Hematopoietic multipotent progenitor cell treated with erythropoietin and hydrocortisone succinate and interleukin-3 and kit ligand, for 15 days (in vitro differentiated cells): ENCODE results near the gene KRT35.

Experiments used
- DNase-seq: peaks from one replicate; pipeline ENCODE4 v3.0.0-alpha.2; 2015; ENCODE audit warnings: low spot score

Gene KRT35

DNA sequence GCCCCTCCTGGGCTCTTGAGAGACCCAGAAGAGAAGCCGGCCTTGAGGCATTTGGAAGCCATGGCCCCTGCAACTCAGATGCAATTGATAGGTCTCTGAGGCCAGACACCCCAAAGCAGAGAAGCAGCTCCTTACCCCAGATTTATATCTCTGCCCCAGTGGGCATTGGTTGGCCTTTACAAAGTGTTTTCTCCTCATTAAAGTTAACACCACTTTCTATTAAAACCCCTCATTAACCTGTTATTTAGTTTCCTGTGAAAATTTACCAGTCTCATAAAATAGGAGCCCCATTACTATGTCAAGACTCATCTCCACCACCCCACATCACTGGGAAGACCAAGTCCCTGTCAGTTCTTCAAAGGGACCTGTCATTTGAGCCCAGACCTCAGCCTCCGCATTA, at the start of gene KRT35:
Gene KRT35 (minus strand): TSS at position 116 of the 400 bp plus-strand sequence. CDS start 54 bp downstream, at position 62.
- no peak for DNase-seq

DNA sequence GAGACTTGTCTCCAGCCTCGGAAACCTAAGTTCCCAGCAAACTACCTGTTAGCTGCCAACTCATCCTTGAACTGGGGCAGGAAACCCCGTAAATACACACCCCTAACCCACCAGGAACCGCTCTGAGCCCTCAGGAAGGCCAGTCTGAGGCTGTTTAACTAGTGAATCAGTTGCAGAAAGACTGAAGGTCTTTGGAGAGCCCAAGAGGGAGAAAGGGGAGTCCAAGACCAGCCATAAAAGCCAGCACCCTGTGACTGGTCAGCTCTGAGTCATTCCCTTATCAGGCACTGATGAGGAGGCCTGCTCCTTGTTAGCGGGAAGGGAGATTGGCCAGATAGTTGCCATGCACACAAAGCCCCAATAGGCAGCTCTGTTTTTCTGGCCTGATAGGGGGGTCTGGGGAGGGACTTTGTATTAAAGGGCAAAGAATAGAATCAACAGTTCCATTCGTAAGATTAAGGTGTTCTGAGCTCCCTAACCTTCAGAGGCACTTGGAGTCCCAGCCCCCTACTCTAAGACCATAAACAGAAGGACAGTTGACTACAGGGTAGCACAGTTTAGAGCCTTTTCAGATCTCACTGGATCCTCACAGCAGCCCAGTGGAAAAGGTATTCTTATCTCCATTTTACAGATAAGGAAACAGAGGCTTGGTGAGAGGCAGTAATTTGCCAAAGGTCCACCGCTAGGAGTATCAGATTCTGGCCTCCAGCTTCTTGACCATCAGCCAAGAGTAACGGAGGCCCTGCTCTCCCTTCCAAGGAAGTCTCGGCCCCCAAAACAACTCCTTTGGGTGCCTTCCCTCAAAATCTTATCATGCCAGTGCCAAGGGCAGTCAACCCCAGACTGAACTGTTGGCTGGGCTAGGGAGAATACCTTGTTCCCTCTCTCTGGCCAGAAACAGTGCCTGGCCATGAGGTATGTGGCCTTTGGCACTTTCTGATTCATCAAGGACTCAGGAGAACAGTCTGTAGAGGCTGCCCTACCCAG, 49.4 kb upstream of the KRT35 start:
- DNase-seq: no peak

DNA sequence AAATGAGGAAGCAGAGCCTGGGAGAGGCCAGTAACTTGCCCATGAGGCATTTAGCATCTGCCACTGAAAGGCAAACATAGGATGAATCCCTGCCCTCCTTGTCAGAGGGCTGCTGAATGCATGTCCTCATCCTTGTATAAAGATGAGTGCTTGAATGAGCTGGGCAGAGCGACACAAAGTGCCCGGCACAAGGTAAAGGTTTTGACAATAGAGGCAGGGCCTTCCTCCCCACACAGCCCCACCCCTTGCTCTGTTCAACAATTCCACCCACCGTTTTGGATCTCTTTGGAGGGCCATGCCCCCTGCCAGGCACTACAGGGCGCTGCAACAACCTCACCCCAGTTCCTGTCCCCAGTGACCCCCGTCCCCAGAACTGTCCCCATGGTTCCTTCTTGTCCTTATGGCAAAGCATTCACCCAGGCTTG, 48.6 kb upstream of the KRT35 start:
- no peak for DNase-seq

DNA sequence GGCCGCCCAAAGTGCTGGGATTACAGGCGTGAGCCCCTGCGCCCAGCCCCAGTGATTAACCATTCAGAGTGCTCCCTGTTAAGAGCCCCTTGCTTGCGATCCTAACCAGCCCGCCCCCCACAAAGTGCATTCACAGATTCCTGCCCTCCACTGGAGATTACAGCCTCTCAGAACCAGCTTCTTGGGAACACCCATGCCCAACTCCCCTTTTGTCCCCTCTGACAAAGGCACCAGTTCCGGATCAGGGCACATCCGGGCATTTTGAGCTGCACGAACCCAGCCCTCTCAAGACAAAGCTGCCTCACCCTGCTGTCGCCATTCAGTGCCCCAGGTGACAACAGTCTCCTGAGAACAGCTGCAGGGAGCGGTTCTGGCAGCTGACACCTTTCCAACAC, 48.0 kb upstream of the KRT35 start:
- DNase-seq: no peak

DNA sequence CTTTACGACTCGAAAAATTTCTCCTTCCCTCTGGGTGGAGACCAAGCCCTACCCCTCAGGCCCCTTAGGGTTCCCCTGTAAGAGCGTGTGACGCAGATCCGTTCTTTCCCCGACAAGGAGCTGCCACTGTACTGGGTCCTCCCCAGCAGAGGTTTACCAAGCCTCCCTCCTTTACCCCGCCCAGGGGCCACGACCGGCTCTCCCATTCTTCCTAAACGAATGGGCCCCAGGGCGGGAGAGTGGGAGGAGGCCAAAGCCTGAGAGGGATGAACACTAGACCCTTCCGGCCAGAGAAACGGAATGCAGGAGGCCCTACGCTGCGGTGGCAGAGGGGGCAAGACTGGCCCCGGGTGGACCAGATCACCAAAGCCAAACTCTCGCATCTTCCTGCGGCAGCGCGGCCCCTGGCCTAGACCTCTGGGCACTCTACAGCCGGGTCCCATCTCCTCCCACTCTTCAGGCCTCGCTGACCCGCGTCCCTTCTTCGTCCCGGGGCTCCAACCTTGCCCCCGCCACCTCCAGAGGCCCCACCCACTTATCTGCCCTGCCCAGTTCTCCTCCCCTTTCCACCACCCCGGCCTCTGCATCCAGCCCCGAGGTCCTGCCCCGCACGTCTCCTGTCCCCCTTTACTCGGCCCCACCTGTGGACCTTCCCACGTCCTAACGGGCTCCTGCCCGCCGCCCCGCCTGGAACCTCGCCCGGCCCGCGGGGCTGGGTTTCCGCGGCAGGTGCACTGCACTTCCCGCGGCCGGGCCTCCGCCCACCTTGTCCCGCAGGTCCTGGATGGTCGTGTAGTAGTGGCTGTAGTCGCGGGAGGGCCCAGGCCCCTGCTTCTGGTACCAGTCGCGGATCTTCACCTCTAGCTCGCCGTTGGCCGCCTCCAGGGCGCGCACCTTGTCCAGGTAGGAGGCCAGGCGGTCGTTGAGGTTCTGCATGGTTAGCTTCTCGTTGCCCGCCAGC, 46.4 kb upstream of the KRT35 start:
- no peak for DNase-seq

DNA sequence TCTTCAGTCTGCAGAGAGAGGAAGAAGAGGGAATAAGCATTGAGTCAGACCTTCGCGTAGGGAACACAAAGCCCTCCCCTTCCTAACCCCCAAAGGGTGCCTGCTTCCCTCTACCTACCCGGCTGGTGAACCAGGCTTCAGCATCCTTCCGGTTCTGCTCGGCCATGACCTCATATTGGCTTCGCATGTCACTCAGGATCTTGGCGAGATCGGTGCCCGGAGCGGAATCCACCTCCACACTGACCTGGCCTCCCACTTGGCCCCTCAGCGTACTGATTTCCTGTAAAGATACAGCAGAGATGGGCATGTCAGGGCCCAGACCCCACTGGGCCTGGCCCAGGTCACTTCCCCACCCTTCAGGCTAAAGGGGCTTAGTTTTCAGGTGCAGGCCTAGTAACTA, 43.3 kb upstream of the KRT35 start:
- DNase-seq: no peak

DNA sequence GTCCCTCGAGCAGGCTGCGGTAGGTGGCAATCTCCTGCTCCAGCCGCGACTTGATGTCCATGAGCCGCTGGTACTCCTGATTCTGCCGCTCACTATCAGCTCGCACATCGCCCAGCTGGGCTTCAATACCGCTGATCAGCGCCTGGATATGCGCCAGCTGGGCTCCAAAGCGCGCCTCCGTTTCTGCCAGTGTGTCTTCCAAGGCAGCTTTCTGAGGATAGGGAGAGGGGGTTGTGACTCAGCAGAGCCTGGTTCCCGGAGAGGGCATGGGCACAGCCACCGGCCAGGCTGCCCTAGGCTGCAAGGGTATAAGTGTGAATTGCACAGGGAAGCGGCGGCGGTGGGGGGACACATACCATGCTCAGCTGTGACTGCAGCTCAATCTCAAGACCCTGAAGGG, 42.8 kb upstream of the KRT35 start:
- no peak for DNase-seq

DNA sequence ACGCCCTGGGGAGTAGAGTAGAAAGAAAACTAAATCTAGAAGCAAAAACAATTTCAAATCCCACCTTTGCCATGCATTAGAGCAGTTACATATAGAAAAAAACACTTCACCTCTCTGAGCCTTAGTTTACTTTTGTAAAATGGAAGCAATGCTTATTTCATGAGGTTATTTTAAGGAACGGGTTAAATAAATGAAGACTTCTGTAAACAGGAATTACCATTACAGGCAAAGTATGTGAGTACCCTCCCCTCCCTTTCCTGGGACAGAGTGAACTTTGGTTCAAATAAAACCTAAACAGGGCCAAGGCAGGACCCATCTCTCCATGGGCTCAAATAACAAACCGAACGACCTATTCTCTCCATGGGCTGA, 42.3 kb upstream of the KRT35 start:
- DNase-seq: no peak

DNA sequence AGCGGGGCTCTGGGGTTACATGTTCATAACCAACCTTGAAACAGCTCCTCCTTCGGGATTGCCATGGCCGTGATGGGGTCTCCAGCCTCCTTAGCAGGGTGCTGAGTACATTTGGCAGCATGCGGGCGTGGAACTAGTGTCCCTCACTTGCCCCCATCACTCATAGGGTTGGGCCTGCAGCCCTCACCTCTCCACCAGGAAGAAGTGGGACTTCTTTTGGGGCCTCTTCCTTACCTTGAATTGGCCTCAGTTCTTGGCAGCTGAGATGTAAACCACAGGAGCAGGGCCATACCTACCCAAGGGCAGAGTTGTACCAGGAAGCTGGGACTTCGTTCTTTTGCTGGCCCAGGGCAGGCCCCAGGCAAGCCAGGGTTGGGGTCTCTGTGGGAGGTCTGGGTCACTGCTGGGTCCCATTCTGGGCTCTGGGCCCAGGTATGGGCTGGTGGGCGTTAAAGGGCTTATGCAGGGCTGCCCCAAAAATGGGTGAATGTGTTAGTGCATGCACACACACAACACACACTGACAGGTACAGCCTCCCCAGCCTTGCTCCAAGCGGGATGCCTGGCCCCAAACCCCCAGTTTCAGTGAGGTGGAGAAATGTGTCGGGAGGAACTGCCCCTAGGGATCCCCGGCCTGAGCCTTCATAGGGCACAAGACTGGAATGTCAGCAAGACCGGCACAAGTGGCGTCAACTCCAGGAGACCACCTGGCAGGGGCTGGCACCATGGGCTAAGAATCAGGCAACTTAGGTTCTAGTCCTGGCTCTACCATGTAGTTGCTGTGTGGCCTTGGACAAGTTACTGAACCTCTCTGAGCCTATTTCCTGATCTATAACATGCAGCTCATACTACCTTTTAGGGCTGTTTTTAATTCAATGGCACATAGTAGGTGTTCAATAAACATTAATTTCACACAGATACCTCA, 41.6 kb upstream of the KRT35 start:
- no peak for DNase-seq

DNA sequence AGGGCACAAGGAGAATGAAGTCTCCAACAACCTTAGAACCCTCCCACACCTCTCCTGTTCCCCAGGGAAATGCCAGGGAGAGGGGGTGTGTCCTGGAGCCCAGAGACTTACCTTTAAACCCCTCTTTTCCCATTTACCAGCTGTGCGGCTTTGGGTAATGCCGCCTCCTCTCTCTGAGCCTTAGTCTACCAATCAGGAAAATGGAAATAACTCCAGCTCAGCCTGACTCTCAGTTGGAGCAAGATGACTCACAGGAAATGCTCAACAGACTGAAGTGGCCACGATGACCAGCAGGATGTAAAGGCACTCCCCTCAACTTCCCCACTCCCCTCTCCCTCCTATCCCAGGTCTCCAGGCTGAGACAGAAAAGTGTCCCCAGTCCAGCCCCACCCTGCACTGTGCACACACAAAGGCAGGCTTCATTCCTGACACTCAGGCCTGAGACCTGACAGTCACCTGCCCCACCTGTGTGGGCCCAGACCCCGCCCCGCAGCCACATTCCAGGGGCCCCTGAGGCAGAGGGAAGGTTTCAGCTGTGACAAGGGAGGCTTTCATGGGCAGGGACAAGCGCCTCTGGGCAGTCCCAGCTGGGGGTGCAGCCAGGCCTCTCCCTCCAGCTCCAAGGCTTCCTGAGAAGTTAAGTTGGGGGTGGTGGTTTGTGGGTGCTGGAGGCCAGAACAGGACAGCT, 40.8 kb upstream of the KRT35 start:
- DNase-seq: no peak

DNA sequence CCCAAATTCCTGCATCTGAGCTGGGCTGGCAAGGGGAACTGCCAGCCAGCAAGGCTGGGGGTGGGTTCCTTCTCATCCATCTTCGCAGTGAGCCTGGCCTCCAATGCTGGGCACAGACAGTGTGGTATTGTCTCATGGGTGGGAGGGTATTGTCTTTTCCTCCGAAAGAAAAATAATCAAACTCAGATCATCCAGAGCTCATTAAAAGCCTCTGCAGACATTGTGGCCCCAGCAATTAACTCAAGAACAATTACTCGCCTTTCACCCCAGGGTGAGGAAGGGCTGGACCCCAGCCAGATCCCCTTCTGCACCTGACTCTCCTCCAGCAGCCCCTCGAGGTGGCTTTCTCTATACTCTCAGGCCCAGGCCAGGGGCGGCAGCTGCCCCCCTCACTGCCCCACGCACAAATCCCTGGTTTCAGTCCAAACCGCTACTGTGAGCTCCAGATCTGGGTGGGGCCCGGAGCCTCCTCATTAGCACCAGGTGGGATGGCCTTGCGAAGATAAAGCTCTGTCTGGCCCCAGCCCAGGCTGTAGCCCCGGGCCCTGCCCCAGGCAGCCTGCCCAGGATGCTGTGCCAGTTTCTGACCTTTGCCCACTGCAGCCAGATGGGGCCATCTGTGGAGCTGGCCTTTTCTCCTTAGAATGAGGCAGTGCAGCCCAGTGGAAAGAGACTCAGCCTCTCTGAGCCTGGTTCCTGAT, 40.0 kb upstream of the KRT35 start:
- DNase-seq: peak; percentile 48

DNA sequence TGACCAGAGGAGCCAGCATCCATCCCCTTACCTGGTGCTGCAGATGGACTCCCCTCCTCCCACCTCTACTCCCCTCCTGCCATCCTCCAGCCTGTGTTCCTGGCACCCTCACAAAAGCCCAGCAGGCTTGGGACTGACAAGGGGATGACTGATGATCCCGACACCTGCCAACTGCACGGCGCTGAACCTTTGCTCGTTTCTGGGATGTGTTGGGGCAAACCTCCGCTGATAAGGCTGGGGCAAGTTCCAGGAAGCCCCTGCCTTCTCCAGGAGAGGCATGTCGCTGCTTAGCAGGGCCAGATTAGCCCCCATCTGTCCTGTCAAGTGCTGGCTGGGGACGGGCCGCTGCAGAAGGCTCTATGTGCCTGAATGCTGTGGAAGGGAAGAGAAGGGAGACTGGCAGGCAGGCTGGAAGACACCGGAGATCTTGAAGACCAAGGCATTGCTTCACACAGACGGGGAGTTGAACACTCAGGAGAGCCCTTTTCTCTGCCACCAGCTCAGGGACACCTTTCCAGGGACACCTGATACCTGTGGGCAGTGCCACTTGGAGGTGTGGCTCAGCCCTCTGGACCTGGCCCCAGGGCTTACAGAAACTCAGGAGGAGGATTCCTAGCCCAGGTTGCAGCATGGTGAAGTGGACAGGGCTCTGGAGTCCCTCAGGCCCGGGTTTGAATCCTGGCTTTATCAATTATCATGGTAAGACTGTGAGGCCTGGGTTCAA, 38.7 kb upstream of the KRT35 start:
- no peak for DNase-seq

DNA sequence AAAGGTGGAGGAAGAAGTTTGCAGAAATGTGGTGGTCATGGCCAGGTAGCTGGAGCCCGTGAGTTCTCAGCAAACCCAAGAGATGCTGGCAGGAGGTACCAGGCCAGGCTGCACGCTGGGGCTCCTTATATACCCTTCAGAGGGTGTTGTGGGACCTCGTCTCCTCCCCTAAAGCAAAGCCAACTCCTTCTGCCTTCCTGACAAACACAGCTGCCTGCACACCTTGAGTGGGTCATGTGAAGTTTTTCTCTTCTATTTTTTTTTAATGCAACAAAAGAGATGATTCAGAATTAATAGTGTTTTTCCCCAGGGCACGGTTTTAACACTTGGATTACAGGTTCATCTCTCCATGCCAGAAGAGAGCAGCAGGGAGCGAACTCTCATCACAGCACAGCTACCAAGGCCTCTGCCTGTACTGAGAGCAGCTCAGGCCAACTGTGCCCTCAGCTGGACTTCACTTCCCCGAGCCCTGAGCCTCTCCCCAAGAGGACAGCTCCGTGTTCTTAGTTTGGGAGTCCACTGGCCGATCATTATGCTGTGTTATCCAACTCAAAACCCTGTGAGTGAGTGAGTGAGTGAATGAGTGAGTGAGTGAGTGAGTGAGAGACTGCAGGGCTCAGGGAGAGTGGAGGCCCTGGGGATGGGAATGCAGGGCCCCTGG, 38.0 kb upstream of the KRT35 start, which contains the start of gene KRT15:
Gene KRT15 (minus strand): TSS at position 102 of the 661 bp plus-strand sequence. CDS start 63 bp downstream, at position 39.
- no peak for DNase-seq

DNA sequence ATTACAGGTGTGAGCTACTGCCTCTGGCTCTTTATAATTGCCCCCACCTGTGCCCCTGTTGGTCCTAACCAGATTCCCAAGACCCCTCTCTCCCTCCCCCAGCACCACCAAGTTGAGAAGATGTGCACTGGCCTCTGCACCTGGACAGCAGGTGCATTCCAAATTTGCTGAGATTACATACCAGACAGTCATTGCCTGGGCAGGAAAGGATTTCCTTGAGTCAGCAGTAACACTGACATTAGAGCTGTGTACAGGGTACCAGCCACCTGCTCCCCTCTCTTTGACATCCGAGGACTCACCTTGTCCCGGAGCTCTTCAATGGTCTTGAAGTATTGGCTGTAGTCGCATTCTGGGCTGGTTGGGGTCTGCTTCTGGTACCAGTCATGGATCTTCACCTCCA, 37.1 kb upstream of the KRT35 start:
- no peak for DNase-seq

DNA sequence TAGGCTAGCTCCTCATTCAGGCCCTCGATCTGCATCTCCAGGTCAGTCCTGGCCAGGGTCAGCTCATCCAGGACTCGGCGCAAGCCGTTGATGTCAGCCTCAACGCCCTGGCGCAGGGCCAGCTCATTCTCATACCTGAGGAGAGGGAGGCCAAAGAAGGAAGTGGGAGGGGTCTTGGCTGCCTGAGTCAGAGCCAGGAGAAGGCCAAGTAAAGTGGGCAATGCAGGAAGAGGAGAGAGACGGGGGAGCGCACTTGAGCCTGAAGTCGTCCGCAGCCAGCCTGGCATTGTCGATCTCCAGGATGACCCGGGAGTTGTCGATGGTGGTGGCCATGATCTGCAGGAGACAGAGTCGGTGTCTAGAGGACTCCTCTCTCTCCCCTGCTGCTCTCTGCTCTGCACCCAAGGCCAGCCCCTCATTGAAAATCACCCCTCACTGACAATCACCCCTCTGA, 35.9 kb upstream of the KRT35 start:
- DNase-seq: no peak

DNA sequence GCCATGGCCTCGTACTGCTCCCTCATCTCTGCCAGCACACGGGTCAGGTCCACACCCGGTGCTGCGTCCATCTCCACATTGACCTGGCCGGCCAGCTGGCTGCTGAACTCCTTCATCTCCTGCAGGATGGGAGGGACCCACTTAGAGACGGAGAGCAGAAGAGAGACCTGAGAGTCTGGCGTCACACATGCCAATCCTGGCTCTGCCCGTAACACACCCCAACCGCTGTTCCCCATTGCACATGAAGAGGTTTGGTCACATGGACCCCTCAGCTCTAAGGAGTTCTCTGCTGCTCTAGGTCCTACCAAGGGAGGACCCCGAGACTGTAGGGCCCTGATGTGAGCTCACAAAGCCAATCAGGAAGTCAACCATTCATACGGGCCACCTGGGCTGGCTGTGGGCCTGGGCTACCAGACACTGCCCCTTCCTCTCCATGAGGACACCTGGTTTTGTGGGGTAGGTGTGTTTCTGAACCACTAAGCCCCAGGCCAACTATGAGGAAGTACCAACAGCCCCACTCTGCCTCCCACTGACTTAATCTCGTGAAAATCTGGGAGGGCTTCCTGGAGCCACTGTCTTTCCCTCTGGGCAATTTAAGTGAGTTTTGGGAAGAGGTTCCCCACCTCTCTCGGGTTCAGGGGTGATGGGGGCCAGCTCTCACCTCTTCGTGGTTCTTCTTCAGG, 35.3 kb upstream of the KRT35 start:
- no peak for DNase-seq

DNA sequence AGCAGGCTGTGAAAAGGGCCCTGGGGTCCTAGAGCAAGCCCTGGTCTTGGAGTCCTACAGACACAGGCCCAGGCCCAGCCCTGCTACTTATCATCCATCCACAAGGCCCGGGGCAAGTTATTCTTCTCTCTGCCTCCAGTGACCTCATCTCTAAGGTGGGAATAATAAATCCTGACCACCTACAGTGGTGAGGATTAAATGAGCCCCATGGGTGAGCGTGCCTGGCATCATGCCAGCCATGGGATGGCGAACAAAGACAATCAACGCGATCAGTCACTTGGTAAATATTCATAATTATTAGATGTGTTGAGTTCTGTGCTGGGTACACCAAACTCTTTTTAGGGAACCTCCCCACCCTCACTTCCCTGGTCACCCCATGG, 32.2 kb upstream of the KRT35 start:
- DNase-seq: no peak

DNA sequence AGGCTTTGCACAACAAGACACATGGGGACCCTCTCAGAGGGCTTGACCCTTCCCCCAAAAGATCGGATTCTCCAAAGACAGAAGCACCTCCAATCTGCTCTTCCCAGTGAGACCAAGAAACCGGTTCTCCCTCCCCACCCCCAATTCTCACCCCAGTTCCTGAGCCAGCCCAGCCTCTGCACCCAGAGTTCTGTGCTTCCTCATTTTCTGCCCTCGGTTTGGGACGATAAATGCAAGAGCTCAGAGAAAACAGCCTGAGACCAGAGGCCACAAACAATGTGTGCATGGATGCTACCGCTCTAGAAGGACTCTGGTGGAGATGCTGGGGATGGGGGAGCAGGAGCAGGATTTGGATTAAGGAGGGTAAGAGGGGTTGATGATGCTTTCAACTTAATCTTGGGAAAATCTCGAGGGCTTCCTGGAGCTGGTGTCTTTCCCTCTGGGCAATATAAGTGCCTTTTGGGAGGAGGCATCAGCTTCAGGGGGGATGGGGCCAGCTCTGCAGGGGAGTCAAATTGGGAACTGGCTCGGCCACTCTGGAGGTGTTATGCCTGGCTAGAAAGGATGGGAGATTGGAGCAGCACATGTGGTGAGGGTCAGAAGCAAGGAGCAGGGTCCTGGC, 31.7 kb upstream of the KRT35 start:
- no peak for DNase-seq
